Keratinocyte (primary cell): Measurements from ENCODE around the gene SH3PXD2A. TPM values are rescaled to one million over a fixed set of nuclear protein-coding genes. Genes with fewer than 3 reads are reported as not detected.
A peak's percentile ranks its signal among the peaks of the same experiment; 100 is the strongest.

ENCODE experiments used
- DNase-seq: peaks from one replicate; pipeline ENCODE4 v3.0.0-alpha.2; 2011; ENCODE audit warnings: low read depth, missing footprints, low spot score
- FAIRE-seq: peaks from 2 replicates; lab custom pipeline; 2011; peaks lifted over from hg19 to GRCh38; lab: Jason Lieb, UNC
- H2AFZ ChIP-seq: 2 replicates; pipeline ENCODE4 v1.6.0; 2012; ENCODE audit warnings: low read length, control low read depth, inconsistent platforms; ENCODE audit not compliant: control insufficient read depth
- H3K27ac ChIP-seq: 2 replicates; pipeline ENCODE4 v1.5.1; 2011; ENCODE audit warnings: low read length; ENCODE audit not compliant: control insufficient read depth, insufficient read depth
- H3K27me3 ChIP-seq: 3 replicates; pipeline ENCODE4 v1.6.0; 2011; ENCODE audit warnings: low read length; ENCODE audit not compliant: control insufficient read depth, insufficient read depth; ENCODE audit errors: extremely low read depth
- H3K36me3 ChIP-seq, 2 experiments: 2 replicates in 1 of 2; 3 replicates in 1 of 2; pipeline ENCODE4 v1.5.1; 2011; ENCODE audit warnings: low read length in 2 of 2, mild to moderate bottlenecking in 1 of 2; ENCODE audit not compliant: control insufficient read depth in 2 of 2, insufficient read depth in 2 of 2; ENCODE audit errors: extremely low read depth in 1 of 2
- H3K4me1 ChIP-seq: 3 replicates; pipeline ENCODE4 v1.5.1; 2011; ENCODE audit warnings: low read length; ENCODE audit not compliant: control insufficient read depth, insufficient read depth; ENCODE audit errors: extremely low read depth
- H3K4me2 ChIP-seq: 3 replicates; pipeline ENCODE4 v1.6.0; 2011; ENCODE audit warnings: low read depth, low read length; ENCODE audit not compliant: control insufficient read depth, insufficient read depth; ENCODE audit errors: extremely low read depth
- H3K4me3 ChIP-seq, 3 experiments: fragments of 200-600 bp in 1 of 3; sonication (generic) in 1 of 3; 2 replicates in 2 of 3; 3 replicates in 1 of 3; pipeline ENCODE4 v1.5.1; 2011 to 2016; ENCODE audit warnings: low read length in 3 of 3, mild to moderate bottlenecking in 3 of 3, control low read depth in 2 of 3, inconsistent platforms in 1 of 3, low read depth in 1 of 3, mixed read lengths in 1 of 3, mixed run types in 1 of 3, moderate library complexity in 1 of 3; ENCODE audit not compliant: control insufficient read depth in 2 of 3, insufficient read depth in 2 of 3; ENCODE audit errors: extremely low read depth in 1 of 3
- H3K79me2 ChIP-seq: 2 replicates; pipeline ENCODE4 v1.6.0; 2012; ENCODE audit warnings: low read length; ENCODE audit not compliant: control insufficient read depth, insufficient read depth
- H3K9ac ChIP-seq: 3 replicates; pipeline ENCODE4 v1.6.0; 2011; ENCODE audit warnings: low read length; ENCODE audit not compliant: control insufficient read depth, insufficient read depth; ENCODE audit errors: extremely low read depth
- H3K9me1 ChIP-seq: 3 replicates; pipeline ENCODE4 v1.6.0; 2011; ENCODE audit warnings: low read length; ENCODE audit not compliant: control insufficient read depth, insufficient read depth; ENCODE audit errors: extremely low read depth
- H3K9me3 ChIP-seq: 2 replicates; pipeline ENCODE4 v1.5.1; 2012; ENCODE audit warnings: low read depth, low read length; ENCODE audit not compliant: control insufficient read depth
- H4K20me1 ChIP-seq: 3 replicates; pipeline ENCODE4 v1.6.0; 2011; ENCODE audit warnings: low read length; ENCODE audit not compliant: control insufficient read depth, insufficient read depth; ENCODE audit errors: extremely low read depth
- CTCF ChIP-seq, 3 experiments: IDR thresholded peaks in 1 of 3; conservative IDR thresholded peaks in 1 of 3; optimal IDR thresholded peaks in 1 of 3; 2 replicates in 2 of 3; 3 replicates in 1 of 3; pipeline versions ENCODE3 to v1.5.1; 2011; ENCODE audit warnings: low read length in 3 of 3, mild to moderate bottlenecking in 3 of 3, moderate library complexity in 2 of 3, control low read depth in 1 of 3, inconsistent platforms in 1 of 3; ENCODE audit not compliant: insufficient read depth in 2 of 3; ENCODE audit errors: extremely low read depth in 1 of 3
- EZH2 ChIP-seq: IDR thresholded peaks from one replicate; pipeline ENCODE4 v1.6.1; 2012; ENCODE audit warnings: inconsistent platforms, mild to moderate bottlenecking, low read length, moderate library complexity
- dilution Hi-C: fragments of 300-500 bp; cut with MboI; formaldehyde crosslinking; loops from one replicate; pipeline ENCODE4 v1.7.0; 2020; ENCODE audit warnings: low sequenced_read_pairs; ENCODE audit not compliant: extremely low pct_ligation_motif_present
- polyA plus RNA-seq, 5 experiments: library from polyadenylated mRNA; depleted of rRNA in 3 of 5; stranded (reverse) in 3 of 5; stranded (forward) in 1 of 5; unstranded in 1 of 5; fragments of >200 nt; gene quantifications; 1 replicate in 1 of 5; 2 replicates in 3 of 5; 3 replicates in 1 of 5; pipeline versions ENCODE4 v1.2.1 to v1.2.3, GENCODE V29; 2011 to 2012; ENCODE audit warnings: missing spikeins in 2 of 5, low read depth in 1 of 5, low replicate concordance in 1 of 5

The SH3PXD2A gene
- polyA plus RNA-seq, 1 donor (not counting 4 experiments of a cell fraction or from before 2014, with no cell fraction given) = 33.9 TPM

DNA sequence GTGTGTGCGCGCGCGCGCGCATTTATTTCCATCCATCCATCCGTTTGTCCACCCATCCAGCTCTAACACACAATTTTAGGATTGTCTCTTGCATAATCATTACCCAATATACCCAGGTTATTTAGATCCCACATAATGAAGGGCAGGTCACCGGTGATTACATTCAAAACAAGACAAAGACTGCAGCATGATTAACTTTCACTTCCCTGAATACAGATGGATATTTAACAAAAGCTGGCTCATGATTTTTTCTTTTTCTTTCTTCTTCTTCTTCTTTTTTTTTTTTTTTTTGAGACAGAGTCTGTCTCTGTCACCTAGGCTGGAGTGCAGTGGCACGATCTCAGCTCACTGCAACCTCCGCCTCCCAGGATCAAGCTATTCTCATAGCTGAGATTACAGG lies 86.2 kb downstream of the SH3PXD2A start:
- DNase-seq (no peak), FAIRE-seq (no peak)
- peaks cover 9% of the 10 kb centered on the region for H3K9me1 ChIP-seq
- no peak overlapping the region for H3K27ac ChIP-seq
- peaks cover 71% of the 10 kb centered on the region for H3K4me1 ChIP-seq
- H3K27me3 ChIP-seq = no peaks in the 10 kb centered on the region
- no peak overlapping the region for H3K4me3 ChIP-seq
- H4K20me1 ChIP-seq = no peaks in the 10 kb centered on the region
- TF ChIP-seq CTCF (optimal IDR thresholded peaks at IDR 0.05 in 1 of 3, IDR thresholded peaks at IDR 0.05 in 1 of 3, conservative IDR thresholded peaks at IDR 0.05 in 1 of 3; ENCODE audit: extremely low read depth in 1 of 3, insufficient read depth in 2 of 3, low read length in 3 of 3) (no peak), EZH2 (no peak)
- H3K79me2 ChIP-seq = peaks cover 78% of the 10 kb centered on the region
- dilution Hi-C loops = no loop called here
- H3K9me3 ChIP-seq = no peaks in the 10 kb centered on the region
- no peak overlapping the region for H3K9ac ChIP-seq
- no peak overlapping the region for H2AFZ ChIP-seq
- no peak overlapping the region for H3K4me2 ChIP-seq
- peaks cover 15 to 40% of the 10 kb centered on the region in 2 experiments for H3K36me3 ChIP-seq

- Histone ChIP-seq H3K36me3 (peaks cover 22 to 49% of the 10 kb centered on the region in 2 experiments), H3K9me1 (peaks cover 11% of the 10 kb centered on the region), H3K27me3 (no peaks in the 10 kb centered on the region), H3K27ac (peak overlapping the region; percentile 17), H3K79me2 (peaks cover 81% of the 10 kb centered on the region), H3K9me3 (no peaks in the 10 kb centered on the region), H2AFZ (no peak overlapping the region), H3K4me2 (no peak overlapping the region), H3K4me3 (no peak overlapping the region), H3K4me1 (peaks cover 74% of the 10 kb centered on the region), H3K9ac (no peak overlapping the region), H4K20me1 (no peaks in the 10 kb centered on the region)
- no peak for FAIRE-seq
- dilution Hi-C loops = no loop called here
- no peak for DNase-seq
- no peak for TF ChIP-seq EZH2
- TF ChIP-seq CTCF (optimal IDR thresholded peaks at IDR 0.05 in 1 of 3, IDR thresholded peaks at IDR 0.05 in 1 of 3, conservative IDR thresholded peaks at IDR 0.05 in 1 of 3; ENCODE audit: extremely low read depth in 1 of 3, insufficient read depth in 2 of 3, low read length in 3 of 3) = no peak
These were observed 87.0 kb downstream of the SH3PXD2A start for GRCh38 chr10:103768345-103768744.
